ENCODE measurements around the gene BBS7. TPM values are rescaled to one million over a fixed set of nuclear protein-coding genes. Genes with fewer than 3 reads are reported as not detected.

BBS7 gene
- total RNA-seq, 1 experiment from 2014 or later, result 20.3 TPM

GRCh38 chr4:121794505-121795188 lies 75.6 kb downstream of the BBS7 start:
- BruUV-seq (replicated peaks), result no TSS peak

GRCh38 chr4:121792966-121793365 lies 77.3 kb downstream of the BBS7 start:
- TF ChIP-seq CTCF (conservative IDR thresholded peaks at IDR 0.05) (no peak), EZH2 (IDR thresholded peaks at IDR 0.05; ENCODE audit: low read depth) (no peak)
- intact Hi-C loops (cut with micrococcal nuclease; ENCODE audit: unreplicated experiment), result no loop called here
- POLR2A ChIA-PET (ENCODE audit: unreplicated experiment), result no interaction called here
- H2AFZ ChIP-seq, result no peak overlapping the region
- DNase-seq, result no peak
- no peaks in the 10 kb centered on the region for H3K9me2 ChIP-seq (ENCODE audit: insufficient read depth)
- no peaks in the 10 kb centered on the region for H3K79me2 ChIP-seq (ENCODE audit: low read depth)
- H3K4me3 ChIP-seq, result no peak overlapping the region
- H3K36me3 ChIP-seq (ENCODE audit: low read depth), result no peaks in the 10 kb centered on the region
- H3K9me3 ChIP-seq (ENCODE audit: insufficient read depth, low read depth), result no peaks in the 10 kb centered on the region
- no peaks in the 10 kb centered on the region for H4K20me1 ChIP-seq (ENCODE audit: insufficient read depth)
- no peak overlapping the region for H3K4me2 ChIP-seq
- no peak overlapping the region for H3K27ac ChIP-seq
- BruUV-seq (replicated peaks), result no TSS peak
- no peaks in the 10 kb centered on the region for H3F3A ChIP-seq (ENCODE audit: insufficient read depth, low read depth)
- no peaks in the 10 kb centered on the region for H3K27me3 ChIP-seq (ENCODE audit: insufficient read depth, low read depth)
- CTCF ChIA-PET, result interaction anchor here (0.7 kb wide), 1 partner anchor 1138 kb away, joined by 3 read pairs; no protein-coding TSS in a partner anchor
- H3K4me1 ChIP-seq (replicated peaks; ENCODE audit: insufficient read depth), result peaks cover 15% of the 10 kb centered on the region

More at GRCh38 chr4:121794505-121795188, 75.6 kb downstream of the BBS7 start:
- Histone ChIP-seq H3K27me3 (ENCODE audit: insufficient read depth, low read depth) (no peaks in the 10 kb centered on the region), H3K4me1 (replicated peaks; ENCODE audit: insufficient read depth) (peaks cover 11% of the 10 kb centered on the region), H2AFZ (no peak overlapping the region), H3K4me3 (no peak overlapping the region), H3K27ac (no peak overlapping the region), H3K79me2 (ENCODE audit: low read depth) (no peaks in the 10 kb centered on the region), H3K36me3 (ENCODE audit: low read depth) (no peaks in the 10 kb centered on the region), H4K20me1 (ENCODE audit: insufficient read depth) (no peaks in the 10 kb centered on the region), H3K9me2 (ENCODE audit: insufficient read depth) (no peaks in the 10 kb centered on the region), H3F3A (ENCODE audit: insufficient read depth, low read depth) (no peaks in the 10 kb centered on the region), H3K4me2 (no peak overlapping the region), H3K9me3 (ENCODE audit: insufficient read depth, low read depth) (no peaks in the 10 kb centered on the region)
- no peak for TF ChIP-seq EZH2 (IDR thresholded peaks at IDR 0.05; ENCODE audit: low read depth)
- no peak for TF ChIP-seq CTCF (conservative IDR thresholded peaks at IDR 0.05)
- ChIA-PET POLR2A (ENCODE audit: unreplicated experiment) (no interaction called here), CTCF (no interaction called here)
- DNase-seq, result no peak
- intact Hi-C loops (cut with micrococcal nuclease; ENCODE audit: unreplicated experiment), result no loop called here

GRCh38 chr4:121791481-121791880 lies 78.8 kb downstream of the BBS7 start:
- intact Hi-C loops (cut with micrococcal nuclease; ENCODE audit: unreplicated experiment), result no loop called here
- TF ChIP-seq EZH2 (IDR thresholded peaks at IDR 0.05; ENCODE audit: low read depth) (no peak), CTCF (conservative IDR thresholded peaks at IDR 0.05) (no peak)
- Histone ChIP-seq H3K4me3 (no peak overlapping the region), H3K9me3 (ENCODE audit: insufficient read depth, low read depth) (no peaks in the 10 kb centered on the region), H3K4me2 (no peak overlapping the region), H2AFZ (no peak overlapping the region), H3F3A (ENCODE audit: insufficient read depth, low read depth) (no peaks in the 10 kb centered on the region), H3K27me3 (ENCODE audit: insufficient read depth, low read depth) (no peaks in the 10 kb centered on the region), H3K36me3 (ENCODE audit: low read depth) (no peaks in the 10 kb centered on the region), H4K20me1 (ENCODE audit: insufficient read depth) (no peaks in the 10 kb centered on the region), H3K79me2 (ENCODE audit: low read depth) (no peaks in the 10 kb centered on the region), H3K4me1 (replicated peaks; ENCODE audit: insufficient read depth) (peaks cover 15% of the 10 kb centered on the region), H3K27ac (no peak overlapping the region), H3K9me2 (ENCODE audit: insufficient read depth) (no peaks in the 10 kb centered on the region)
- BruUV-seq (replicated peaks), result no TSS peak
- ChIA-PET POLR2A (ENCODE audit: unreplicated experiment) (no interaction called here), CTCF (no interaction called here)
- DNase-seq, result no peak

Measured in PC-9 (cell line).